ENCODE measurements around the gene ECE1.
"Not testable (repeated sequence)": the region's sequence is repeated elsewhere in the genome, so short reads cannot be mapped to it uniquely, and the experiment has no call there.

Gene ECE1

GRCh38 chr1:21291184-21291583, 921 bp upstream of the ECE1 start:
- no peak for DNase-seq (ENCODE audit: low read depth in 2 of 2)
- H3K4me3 ChIP-seq (replicated peaks in 1 of 2; ENCODE audit: low read depth in 2 of 2, low read length in 2 of 2) = peak overlapping the region in 1 of 2 donors; percentile 78
- no peak for TF ChIP-seq CTCF (IDR thresholded peaks at IDR 0.05; ENCODE audit: low read depth, low read length)

- no peak for DNase-seq (ENCODE audit: low read depth in 2 of 2)
- TF ChIP-seq CTCF (IDR thresholded peaks at IDR 0.05; ENCODE audit: low read depth, low read length) = no peak
- H3K4me3 ChIP-seq (replicated peaks in 1 of 2; ENCODE audit: low read depth in 2 of 2, low read length in 2 of 2) = peak overlapping the region; percentile 51 to 78
These were observed 282 bp upstream of the ECE1 start for GRCh38 chr1:21290546-21290944.

GRCh38 chr1:21289127-21289526, 1.1 kb downstream of the ECE1 start:
- peak overlapping the region; percentile 66 to 78 for H3K4me3 ChIP-seq (replicated peaks in 1 of 2; ENCODE audit: low read depth in 2 of 2, low read length in 2 of 2)
- TF ChIP-seq CTCF (IDR thresholded peaks at IDR 0.05; ENCODE audit: low read depth, low read length) = no peak
- DNase-seq (ENCODE audit: low read depth in 2 of 2) = no peak

GRCh38 chr1:21287905-21288514, 2.3 kb downstream of the ECE1 start:
- no peak for DNase-seq (ENCODE audit: low read depth in 2 of 2)

GRCh38 chr1:21285386-21285785, 4.9 kb downstream of the ECE1 start:
- H3K4me3 ChIP-seq (replicated peaks in 1 of 2; ENCODE audit: low read depth in 2 of 2, low read length in 2 of 2); DNase-seq (ENCODE audit: low read depth in 2 of 2): not testable (repeated sequence)

More at GRCh38 chr1:21287905-21288514, 2.3 kb downstream of the ECE1 start:
- H3K4me3 ChIP-seq (replicated peaks in 1 of 2; ENCODE audit: low read depth in 2 of 2, low read length in 2 of 2) = no peak overlapping the region
- TF ChIP-seq CTCF (IDR thresholded peaks at IDR 0.05; ENCODE audit: low read depth, low read length) = no peak

GRCh38 chr1:21285055-21285372, 5.2 kb downstream of the ECE1 start:
- no peak overlapping the region for H3K4me3 ChIP-seq (replicated peaks in 1 of 2; ENCODE audit: low read depth in 2 of 2, low read length in 2 of 2)
- no peak for DNase-seq (ENCODE audit: low read depth in 2 of 2)

More at GRCh38 chr1:21285055-21285372, 5.2 kb downstream of the ECE1 start:
- TF ChIP-seq CTCF (IDR thresholded peaks at IDR 0.05; ENCODE audit: low read depth, low read length) = no peak
